Stomach (tissue), 9 donors: Measurements from ENCODE around the gene AFP. TPM values are rescaled to one million over a fixed set of nuclear protein-coding genes. Genes with fewer than 3 reads are reported as not detected.

Source experiments
- DNase-seq, 2 donors: peaks; one replicate each; pipeline versions ENCODE4 v3.0.0 to v3.0.0-alpha.2; 2013 to 2019
- H3K27ac ChIP-seq, 5 donors: fragments of 200-600 bp in 4 of 5; sonication (generic) in 4 of 5; one replicate each; pipeline ENCODE4 v1.5.1; 2013 to 2019; ENCODE audit warnings: mild to moderate bottlenecking in 1 of 5, moderate library complexity in 1 of 5
- H3K27me3 ChIP-seq, 3 donors: fragments of 200-600 bp; sonication (generic); one replicate each; pipeline ENCODE4 v1.5.1; 2017 to 2019; ENCODE audit warnings: mixed run types in 1 of 3
- H3K36me3 ChIP-seq, 4 donors: fragments of 200-600 bp; sonication (generic); 1 replicate in 3 of 4; 2 replicates in 1 of 4; pipeline ENCODE4 v1.5.1; 2016 to 2019
- H3K4me1 ChIP-seq, 4 donors: fragments of 200-600 bp; sonication (generic); one replicate each; pipeline ENCODE4 v1.5.1; 2016 to 2019
- H3K4me3 ChIP-seq, 4 donors: fragments of 200-600 bp; sonication (generic) in 3 of 4; one replicate each; pipeline ENCODE4 v1.5.1; 2016 to 2019; ENCODE audit warnings: mild to moderate bottlenecking in 1 of 4
- H3K9me3 ChIP-seq, 4 donors: fragments of 200-600 bp; sonication (generic); one replicate each; pipeline ENCODE4 v1.5.1; 2016 to 2019
- CTCF ChIP-seq, 7 experiments: fragments of 450-650 bp in 4 of 7; fragments of 200-600 bp in 3 of 7; sonication (generic) in 3 of 7; IDR thresholded peaks; one replicate each; pipeline ENCODE4 v1.5.1; 2016 to 2019; ENCODE audit warnings: antibody characterized with exemption in 7 of 7, control low read depth in 2 of 7, mild to moderate bottlenecking in 1 of 7
- EP300 ChIP-seq: sonication (generic); formaldehyde crosslinking; IDR thresholded peaks from one replicate; pipeline ENCODE4 v1.6.1; 2017; ENCODE audit warnings: antibody characterized with exemption
- POLR2A ChIP-seq, 4 donors: fragments of 450-650 bp; IDR thresholded peaks; one replicate each; pipeline ENCODE4 v1.6.1; 2016; ENCODE audit warnings: antibody characterized with exemption in 4 of 4, control low read depth in 2 of 4, mild to moderate bottlenecking in 1 of 4, moderate library complexity in 1 of 4
- POLR2AphosphoS5 ChIP-seq, 3 donors: sonication (generic); formaldehyde crosslinking; IDR thresholded peaks; one replicate each; pipeline ENCODE4 v1.6.1; 2016; ENCODE audit warnings: antibody characterized with exemption in 3 of 3
- WGBS, 5 donors: extraction: QIAGEN DNeasy Blood & Tissue Kit in 3 of 5; methylation state at CpG; one replicate each; pipeline versions ENCODE4 v1.1.5 to v1.1.7; 2013 to 2018; 5-methylcytosine and 5-hydroxymethylcytosine counted together
- intact Hi-C: fragments of 100-400 bp; cut with DNase I; formaldehyde crosslinking; loops from one replicate; pipeline ENCODE4 v1.15.1; 2023; ENCODE audit warnings: low total_unique reads
- polyA plus RNA-seq, 3 donors: library from polyadenylated mRNA; stranded (reverse); fragments of 200-250 nt; gene quantifications; one replicate each; pipeline ENCODE4 v1.2.3, GENCODE V29; 2013
- total RNA-seq, 5 donors: library from RNA; depleted of rRNA; stranded (reverse); fragments of >200 nt; gene quantifications; one replicate each; pipeline versions ENCODE4 v1.1.0 to v1.2.3, GENCODE V29; 2014 to 2016
- donor health status: healthy with polysubstance abuse.
- donor health status: Bipolar disorder and iron deficiency.
- donor health status: healthy.

Gene AFP
- total and polyA plus RNA-seq, 8 donors = 2.6 TPM; not detected in 7

DNA sequence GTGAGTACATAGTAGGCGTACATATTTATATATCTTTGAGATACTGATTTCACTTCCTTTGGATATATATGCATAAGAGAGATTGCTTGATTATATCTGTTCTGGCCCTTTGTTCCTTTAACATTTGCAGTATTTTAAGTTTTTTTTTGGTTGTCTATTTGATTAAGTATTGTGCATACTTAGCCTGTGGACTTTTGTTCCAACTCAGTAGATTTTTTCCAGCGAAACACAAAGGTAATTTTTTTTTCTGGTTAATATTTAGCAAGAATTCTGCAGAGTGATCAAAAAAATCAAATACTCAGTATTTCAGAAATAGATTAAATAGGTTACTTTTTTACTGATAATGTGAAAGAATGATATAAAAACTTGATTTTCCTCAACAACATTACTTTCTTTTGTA lies 45.3 kb downstream of the AFP start, which contains the start of gene AFM:
Gene AFM (plus strand): TSS at position 388 of the 400 bp plus-strand sequence. CDS start 31 bp downstream, outside the sequence.
- Histone ChIP-seq H3K36me3 (no peaks in the 10 kb centered on the region), H3K27me3 (no peaks in the 10 kb centered on the region), H3K9me3 (no peaks in the 10 kb centered on the region), H3K4me3 (no peak within 1 kb of the TSS), H3K27ac (no peak within 1 kb of the TSS), H3K4me1 (no peaks in the 10 kb centered on the region)
- TF ChIP-seq POLR2AphosphoS5 (IDR thresholded peaks at IDR 0.05) (no peak), POLR2A (IDR thresholded peaks at IDR 0.05) (no peak), EP300 (no peak), CTCF (IDR thresholded peaks at IDR 0.05) (no peak)
- WGBS, 5 donors = 17 to 30% (median 28%) methylated on average over 2 of the region's 2 CpGs
- DNase-seq = peak in 1 of 2 donors; percentile 20
- intact Hi-C loops = no loop called here

DNA sequence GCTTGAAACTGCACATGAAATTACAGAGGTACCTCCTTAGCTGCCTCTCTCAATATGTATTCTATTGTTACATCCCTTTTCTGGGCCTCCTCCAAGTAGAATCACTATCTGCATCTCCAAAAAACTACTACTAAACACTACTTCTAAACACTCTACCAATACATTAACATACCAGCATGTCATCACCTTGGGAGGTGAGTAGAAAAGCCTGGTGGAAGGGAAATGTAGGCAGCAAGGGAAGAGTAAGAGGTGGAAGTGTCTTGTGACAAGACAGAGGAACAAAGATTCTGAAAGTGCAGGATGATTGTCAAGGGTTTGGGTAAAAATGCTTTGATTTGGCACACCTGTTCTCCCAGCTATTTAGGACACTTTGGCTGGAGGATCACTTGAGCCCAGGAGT lies 49.1 kb downstream of the AFP start:
- Histone ChIP-seq H3K36me3 (no peaks in the 10 kb centered on the region), H3K4me1 (no peaks in the 10 kb centered on the region), H3K4me3 (no peak overlapping the region), H3K27ac (no peak overlapping the region), H3K27me3 (no peaks in the 10 kb centered on the region), H3K9me3 (no peaks in the 10 kb centered on the region)
- intact Hi-C loops = no loop called here
- DNase-seq = no peak
- TF ChIP-seq POLR2AphosphoS5 (IDR thresholded peaks at IDR 0.05) (no peak), CTCF (IDR thresholded peaks at IDR 0.05) (no peak), EP300 (no peak), POLR2A (IDR thresholded peaks at IDR 0.05) (no peak)

DNA sequence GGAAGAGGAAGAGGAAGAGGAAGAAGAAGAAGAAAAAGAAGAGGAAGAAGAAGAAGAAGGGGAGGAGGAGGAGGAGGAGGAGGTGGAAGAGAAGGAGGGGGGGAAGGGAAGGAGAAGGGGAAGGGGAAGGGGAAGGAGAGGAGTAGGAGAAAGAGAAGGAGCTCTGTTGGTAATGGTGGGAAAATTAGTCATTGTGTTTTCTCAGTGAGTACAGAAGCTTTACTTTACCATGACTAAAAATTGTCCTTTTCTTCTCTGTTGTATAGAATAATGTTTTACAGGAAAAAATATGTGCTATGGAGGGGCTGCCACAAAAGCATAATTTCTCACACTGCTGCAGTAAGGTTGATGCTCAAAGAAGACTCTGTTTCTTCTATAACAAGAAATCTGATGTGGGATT lies 49.6 kb downstream of the AFP start:
- Histone ChIP-seq H3K36me3 (no peaks in the 10 kb centered on the region), H3K4me1 (no peaks in the 10 kb centered on the region), H3K9me3 (no peaks in the 10 kb centered on the region), H3K27me3 (no peaks in the 10 kb centered on the region), H3K4me3 (no peak overlapping the region), H3K27ac (no peak overlapping the region)
- intact Hi-C loops = no loop called here
- DNase-seq = no peak
- no peak for TF ChIP-seq POLR2AphosphoS5 (IDR thresholded peaks at IDR 0.05)
- no peak for TF ChIP-seq POLR2A (IDR thresholded peaks at IDR 0.05)
- TF ChIP-seq EP300 = no peak
- TF ChIP-seq CTCF (IDR thresholded peaks at IDR 0.05) = no peak

DNA sequence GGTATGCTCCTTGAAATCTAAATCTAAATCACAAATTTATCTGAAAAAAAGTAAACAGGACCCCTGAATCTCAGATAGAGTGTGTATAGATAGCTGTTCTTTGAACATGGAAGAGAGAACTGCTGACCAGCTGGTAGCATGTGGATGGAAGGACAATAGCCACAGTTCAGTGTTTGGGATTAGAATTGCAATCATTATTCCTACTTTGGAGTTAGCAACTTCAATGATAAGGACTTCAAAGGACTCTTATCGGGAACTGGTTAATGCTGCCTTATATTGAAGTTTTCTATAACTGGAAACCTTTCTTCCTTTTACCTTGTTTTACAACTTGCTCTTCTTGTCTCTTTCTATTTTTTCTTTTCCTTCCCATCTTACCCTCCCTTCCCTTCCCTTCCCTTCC lies 50.5 kb downstream of the AFP start:
- whole genome bisulfite sequencing, 5 donors = 23 to 52% (median 44%) methylated on average over 1 of the region's 1 CpG
- Histone ChIP-seq H3K27me3 (no peaks in the 10 kb centered on the region), H3K27ac (no peak overlapping the region), H3K4me1 (no peaks in the 10 kb centered on the region), H3K9me3 (no peaks in the 10 kb centered on the region), H3K4me3 (no peak overlapping the region), H3K36me3 (no peaks in the 10 kb centered on the region)
- intact Hi-C loops = no loop called here
- DNase-seq = peak in 1 of 2 donors; percentile 19
- TF ChIP-seq POLR2A (IDR thresholded peaks at IDR 0.05) (no peak), EP300 (no peak), CTCF (IDR thresholded peaks at IDR 0.05) (no peak), POLR2AphosphoS5 (IDR thresholded peaks at IDR 0.05) (no peak)
